ENCODE measurements around the gene GRK3. TPM values are rescaled to one million over a fixed set of nuclear protein-coding genes. Genes with fewer than 3 reads are reported as not detected.

Gene GRK3
- total RNA-seq, 4 donors from 2014 or later = 0.49 to 1.1 (median 0.81) TPM

- no peaks in the 10 kb centered on the region for H3K36me3 ChIP-seq
- intact Hi-C loops (cut with DNase I; ENCODE audit: low total_unique reads) (no loop called here), in situ Hi-C loops (cut with MboI; ENCODE audit: low sequenced_read_pairs in 4 of 4) (loop anchor here in 1 of 4 donors (25.0 kb wide), 1 partner anchor 89 kb away; the partner anchor contains the start of gene GRK3)
- H3K9me3 ChIP-seq = no peaks in the 10 kb centered on the region
- no peak overlapping the region for H3K27ac ChIP-seq
- H3K4me1 ChIP-seq = no peaks in the 10 kb centered on the region
- ATAC-seq (no peak), DNase-seq (no peak)
- H3K27me3 ChIP-seq = no peaks in the 10 kb centered on the region
- TF ChIP-seq POLR2A (IDR thresholded peaks at IDR 0.05) (no peak), CTCF (IDR thresholded peaks at IDR 0.05 in 4 of 5, conservative IDR thresholded peaks at IDR 0.05 in 1 of 5) (no peak)
- H3K4me3 ChIP-seq = no peak overlapping the region
Measured at GRCh38 chr22:25650833-25651232, 86.4 kb downstream of the GRK3 start.

- DNase-seq = no peak
- ATAC-seq = no peak
- H3K27ac ChIP-seq = no peak overlapping the region
- H3K4me3 ChIP-seq = no peak overlapping the region
- H3K27me3 ChIP-seq = no peaks in the 10 kb centered on the region
- no peaks in the 10 kb centered on the region for H3K9me3 ChIP-seq
- in situ Hi-C loops (cut with MboI; ENCODE audit: low sequenced_read_pairs in 4 of 4) = loop anchor here in 1 of 4 donors (25.0 kb wide), 1 partner anchor 89 kb away; the partner anchor contains the start of gene GRK3
- TF ChIP-seq CTCF (IDR thresholded peaks at IDR 0.05 in 4 of 5, conservative IDR thresholded peaks at IDR 0.05 in 1 of 5) = no peak
- TF ChIP-seq POLR2A (IDR thresholded peaks at IDR 0.05) = no peak
- intact Hi-C loops (cut with DNase I; ENCODE audit: low total_unique reads) = no loop called here
- H3K36me3 ChIP-seq = no peaks in the 10 kb centered on the region
- H3K4me1 ChIP-seq = no peaks in the 10 kb centered on the region
Measured at GRCh38 chr22:25651332-25652085, 87.0 kb downstream of the GRK3 start.

GRCh38 chr22:25654676-25655075 is 90.2 kb downstream of the GRK3 start:
- in situ Hi-C loops (cut with MboI; ENCODE audit: low sequenced_read_pairs in 4 of 4) = loop anchor here in 1 of 4 donors (25.0 kb wide), 1 partner anchor 92 kb away; the partner anchor contains the start of gene GRK3

GRCh38 chr22:25655371-25655935 is 91.0 kb downstream of the GRK3 start:
- no peaks in the 10 kb centered on the region for H3K4me1 ChIP-seq

More at GRCh38 chr22:25654676-25655075, 90.2 kb downstream of the GRK3 start:
- DNase-seq (no peak), ATAC-seq (no peak)
- Histone ChIP-seq H3K36me3 (no peaks in the 10 kb centered on the region), H3K4me1 (no peaks in the 10 kb centered on the region), H3K9me3 (no peaks in the 10 kb centered on the region), H3K4me3 (no peak overlapping the region), H3K27me3 (no peaks in the 10 kb centered on the region), H3K27ac (no peak overlapping the region)
- intact Hi-C loops (cut with DNase I; ENCODE audit: low total_unique reads) = no loop called here
- TF ChIP-seq POLR2A (IDR thresholded peaks at IDR 0.05) = no peak
- no peak for TF ChIP-seq CTCF (IDR thresholded peaks at IDR 0.05 in 4 of 5, conservative IDR thresholded peaks at IDR 0.05 in 1 of 5)

More at GRCh38 chr22:25655371-25655935, 91.0 kb downstream of the GRK3 start:
- Histone ChIP-seq H3K36me3 (no peaks in the 10 kb centered on the region), H3K27ac (no peak overlapping the region), H3K27me3 (no peaks in the 10 kb centered on the region), H3K4me3 (no peak overlapping the region), H3K9me3 (no peaks in the 10 kb centered on the region)
- intact Hi-C loops (cut with DNase I; ENCODE audit: low total_unique reads) (no loop called here), in situ Hi-C loops (cut with MboI; ENCODE audit: low sequenced_read_pairs in 4 of 4) (loop anchor here in 1 of 4 donors (25.0 kb wide), 1 partner anchor 93 kb away; the partner anchor contains the start of gene GRK3)
- TF ChIP-seq CTCF (IDR thresholded peaks at IDR 0.05 in 4 of 5, conservative IDR thresholded peaks at IDR 0.05 in 1 of 5) (no peak), POLR2A (IDR thresholded peaks at IDR 0.05) (no peak)
- ATAC-seq = no peak
- no peak for DNase-seq

All from gastrocnemius medialis (tissue), 4 donors.